Activated naive CD4-positive, alpha-beta T cell treated with anti-CD3 and anti-CD28 coated beads for 36 hours (primary cell): ENCODE measurements around the gene NGDN. TPM values are rescaled to one million over a fixed set of nuclear protein-coding genes. Genes with fewer than 3 reads are reported as not detected.

Experiments
- CTCF ChIA-PET: fragments of 350-600 bp; sonication (Branson Sonifier 250); formaldehyde crosslinking; loops from one replicate; lab custom pipeline; 2021; ENCODE audit warnings: antibody characterized with exemption; lab: Charles Lee
- DNase-seq: peaks from one replicate; pipeline ENCODE4 v3.0.0-alpha.2; 2020
- H3K27ac Mint-ChIP-seq: one replicate; pipeline ENCODE4 v1.8.0; 2021; ENCODE audit warnings: mild to moderate bottlenecking, mixed read lengths
- H3K27me3 Mint-ChIP-seq: one replicate; pipeline ENCODE4 v1.8.0; 2021; ENCODE audit warnings: low read depth, mixed read lengths
- H3K36me3 Mint-ChIP-seq: one replicate; pipeline ENCODE4 v1.8.0; 2021; ENCODE audit warnings: low read depth, mixed read lengths
- H3K4me1 Mint-ChIP-seq: one replicate; pipeline ENCODE4 v1.8.0; 2021; ENCODE audit warnings: low read depth, mixed read lengths
- H3K4me3 Mint-ChIP-seq: one replicate; pipeline ENCODE4 v1.8.0; 2021; ENCODE audit warnings: mild to moderate bottlenecking, moderate library complexity, mixed read lengths
- H3K9me3 Mint-ChIP-seq: one replicate; pipeline ENCODE4 v1.8.0; 2021; ENCODE audit warnings: mixed read lengths
- intact Hi-C: fragments of 100-400 bp; cut with micrococcal nuclease; formaldehyde crosslinking; loops from one replicate; pipeline ENCODE4 v1.15.1; 2023
- total RNA-seq, 2 experiments: library from RNA; stranded (reverse); gene quantifications; one replicate each; pipeline ENCODE4 v1.2.3, GENCODE V29; 2021

NGDN gene
- total RNA-seq, 2 experiments from 2014 or later, result 38.9 to 40.8 TPM

DNA sequence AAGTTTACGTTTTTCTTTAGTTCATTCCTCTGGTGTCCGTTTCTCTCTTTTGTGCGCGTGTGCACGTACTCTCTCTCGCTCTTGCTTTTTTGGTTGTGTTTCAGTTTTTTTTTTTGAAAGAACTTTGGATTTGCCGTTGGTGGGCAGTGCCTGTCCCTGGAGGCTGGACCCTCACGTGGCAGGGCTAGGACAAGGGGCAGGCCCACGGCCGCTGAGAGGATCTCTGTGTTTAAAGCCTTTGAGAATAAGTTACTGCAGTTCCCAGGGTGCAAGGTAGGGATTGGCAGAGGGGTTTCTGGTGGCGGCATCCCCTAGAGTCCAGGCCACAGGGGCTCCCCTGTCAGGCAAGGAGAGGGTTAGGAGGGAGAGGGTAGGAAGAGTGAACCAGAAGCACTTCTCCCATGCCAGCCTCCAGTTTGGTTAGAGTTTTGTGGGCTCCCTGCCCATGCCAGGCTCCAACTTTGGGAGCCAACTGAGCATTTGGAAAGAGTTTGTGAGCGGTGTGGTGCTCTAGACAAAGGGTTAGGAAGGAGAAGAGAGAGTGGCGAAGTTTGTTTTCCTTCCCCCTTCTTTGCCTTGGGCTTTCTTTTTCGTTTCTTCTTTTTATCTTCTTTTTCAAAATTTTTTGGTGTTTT is 51.5 kb downstream of the NGDN start:
- CTCF ChIA-PET, result interaction anchor here (1.2 kb wide), 1 partner anchor 12 kb away, joined by 4 read pairs; no protein-coding TSS in a partner anchor
- Mint-ChIP-seq H3K27me3 (no peaks in the 10 kb centered on the region), H3K27ac (no peak overlapping the region), H3K9me3 (no peaks in the 10 kb centered on the region), H3K36me3 (no peaks in the 10 kb centered on the region), H3K4me1 (no peaks in the 10 kb centered on the region), H3K4me3 (no peak overlapping the region)
- intact Hi-C loops, result no loop called here
- no peak for DNase-seq

DNA sequence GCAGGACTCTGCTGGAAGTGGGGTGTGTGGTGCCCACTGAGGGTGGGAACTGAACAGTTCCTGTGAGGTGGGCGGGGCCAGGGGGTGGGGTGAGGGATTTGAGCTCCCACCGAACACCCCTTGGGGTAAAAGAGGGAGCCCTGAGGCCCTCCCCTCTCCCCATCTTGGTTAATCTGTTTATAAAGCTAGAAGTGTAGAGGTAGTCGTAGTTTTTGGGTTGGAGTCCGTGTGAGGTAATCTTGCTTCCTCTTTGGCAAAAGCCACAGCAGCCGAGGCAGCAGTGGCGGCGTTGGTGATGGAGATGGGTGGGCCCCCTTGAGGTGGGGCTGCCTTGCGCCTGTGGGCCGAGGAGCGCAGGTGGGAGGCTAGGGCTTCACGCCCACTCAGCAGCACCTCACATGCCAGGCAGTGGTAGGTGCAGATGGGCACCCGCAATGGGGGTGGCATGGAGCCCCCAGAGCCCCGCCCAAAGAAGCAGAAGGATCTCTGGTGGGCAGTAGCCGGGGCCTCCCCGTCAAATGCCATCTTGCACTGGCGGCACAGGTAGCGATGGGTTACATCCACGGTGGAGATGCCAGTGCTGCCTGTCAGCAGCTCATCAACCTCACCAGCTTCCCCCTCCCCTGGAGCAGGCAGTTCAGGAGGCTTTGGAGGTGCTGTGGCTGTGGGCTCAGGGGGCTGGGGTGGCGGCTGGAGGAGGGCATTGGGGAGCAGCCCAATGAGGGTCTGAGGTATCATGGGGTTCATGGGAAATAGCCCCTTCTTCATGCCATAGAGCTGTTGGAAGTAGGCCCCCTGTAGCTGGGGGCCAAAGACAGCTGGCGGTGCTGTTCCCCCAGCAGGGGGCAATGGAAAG is 52.5 kb downstream of the NGDN start:
- Mint-ChIP-seq H3K9me3 (no peaks in the 10 kb centered on the region), H3K36me3 (no peaks in the 10 kb centered on the region), H3K27me3 (no peaks in the 10 kb centered on the region), H3K4me1 (no peaks in the 10 kb centered on the region), H3K4me3 (no peak overlapping the region), H3K27ac (no peak overlapping the region)
- DNase-seq, result no peak
- intact Hi-C loops, result no loop called here
- CTCF ChIA-PET, result interaction anchor here (1.2 kb wide), 1 partner anchor 13 kb away, joined by 4 read pairs; no protein-coding TSS in a partner anchor

DNA sequence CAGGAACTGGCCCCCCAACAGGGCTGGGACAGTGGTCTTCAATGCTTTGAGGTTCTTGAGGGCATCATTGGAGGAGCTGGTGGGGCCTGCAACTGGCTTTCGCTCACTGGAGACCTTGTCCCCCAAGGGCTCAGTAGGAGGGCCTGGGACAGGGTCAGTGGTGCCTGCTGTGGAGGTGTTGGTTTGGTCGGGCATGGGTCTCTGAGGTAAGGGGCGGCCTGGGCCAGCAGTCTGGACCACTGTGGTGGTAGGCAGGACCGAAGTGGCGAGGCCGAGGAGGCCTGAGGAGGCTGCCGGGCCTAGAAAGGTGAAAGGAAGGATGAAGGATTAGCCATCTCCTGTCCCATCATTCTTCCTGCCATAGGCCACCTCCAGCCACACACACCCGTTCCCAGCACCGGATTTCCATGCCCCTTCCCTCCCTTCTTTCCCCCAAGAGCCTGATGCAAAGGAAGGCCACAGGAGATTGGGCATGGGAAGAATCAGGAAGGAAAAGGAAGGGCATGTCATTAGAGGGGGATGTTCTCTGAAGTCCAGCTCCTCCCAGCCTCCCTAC is 53.2 kb downstream of the NGDN start:
- H3K27me3 Mint-ChIP-seq, result no peaks in the 10 kb centered on the region
- H3K4me1 Mint-ChIP-seq, result no peaks in the 10 kb centered on the region
- DNase-seq, result no peak
- H3K36me3 Mint-ChIP-seq, result no peaks in the 10 kb centered on the region
- CTCF ChIA-PET, result no interaction called here
- no peak overlapping the region for H3K4me3 Mint-ChIP-seq
- no peak overlapping the region for H3K27ac Mint-ChIP-seq
- intact Hi-C loops, result no loop called here
- no peaks in the 10 kb centered on the region for H3K9me3 Mint-ChIP-seq

DNA sequence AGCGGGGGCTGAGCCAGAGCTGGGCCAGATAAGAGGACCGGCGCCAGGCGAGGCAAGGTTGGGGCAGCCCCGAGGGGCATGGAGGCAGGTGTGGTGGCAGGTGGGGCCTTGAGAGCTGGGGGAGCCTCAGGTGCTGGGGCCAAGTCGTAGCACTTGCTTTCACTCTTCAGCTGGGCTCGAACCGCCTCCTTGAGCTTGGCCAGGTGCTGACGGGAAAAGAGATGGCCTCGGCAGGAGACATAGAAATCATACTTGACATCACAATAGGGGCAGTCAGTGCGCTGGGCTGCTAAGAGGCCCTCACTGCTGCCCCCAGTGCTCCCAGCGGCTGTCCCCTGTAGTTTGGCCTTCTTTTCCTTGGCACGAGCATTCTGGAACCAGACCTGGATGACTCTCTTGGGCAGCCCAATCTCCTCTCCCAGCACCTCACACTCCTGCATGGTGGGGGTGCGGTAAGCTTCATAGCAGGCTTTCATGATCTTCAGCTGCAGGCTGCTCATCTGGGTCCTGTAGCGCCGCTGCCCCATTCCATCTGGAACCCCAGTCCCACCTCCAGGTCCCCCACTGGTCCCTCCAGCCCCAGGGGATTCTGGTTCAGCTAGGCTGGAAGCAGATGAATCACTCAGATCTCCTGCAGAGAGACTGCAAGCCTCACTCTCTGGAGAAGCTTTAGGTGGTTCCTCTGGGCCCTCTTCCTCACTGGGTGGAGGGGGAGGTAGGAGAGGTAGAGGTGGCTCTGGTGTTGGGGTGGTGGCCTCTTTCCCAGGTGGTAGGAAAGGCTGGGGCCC is 53.9 kb downstream of the NGDN start:
- Mint-ChIP-seq H3K36me3 (no peaks in the 10 kb centered on the region), H3K4me1 (no peaks in the 10 kb centered on the region), H3K4me3 (no peak overlapping the region), H3K27me3 (no peaks in the 10 kb centered on the region), H3K27ac (no peak overlapping the region), H3K9me3 (no peaks in the 10 kb centered on the region)
- no peak for DNase-seq
- CTCF ChIA-PET, result no interaction called here
- intact Hi-C loops, result no loop called here

DNA sequence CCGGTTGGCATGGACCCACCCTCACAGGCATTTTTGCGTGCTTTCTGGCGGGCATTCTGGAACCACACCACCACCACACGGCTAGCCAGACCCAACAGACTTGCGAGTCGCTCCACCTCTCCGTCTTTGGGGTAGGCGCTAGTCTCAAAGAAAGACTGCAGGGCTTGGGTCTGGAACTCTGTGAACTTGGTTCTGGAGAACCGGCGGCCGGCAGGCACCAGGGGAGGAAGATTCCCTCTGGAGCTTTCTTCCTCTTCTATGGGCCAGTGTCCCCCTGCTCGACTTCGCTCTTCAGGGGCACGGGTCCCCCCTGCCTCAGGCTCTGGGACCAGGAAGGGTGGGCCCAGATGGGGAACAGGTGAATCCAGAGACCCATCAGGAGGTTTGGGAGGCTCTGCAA is 55.5 kb downstream of the NGDN start:
- CTCF ChIA-PET, result interaction anchor here (1.3 kb wide), 1 partner anchor 14 kb away, joined by 6 read pairs; no protein-coding TSS in a partner anchor
- no peaks in the 10 kb centered on the region for H3K4me1 Mint-ChIP-seq
- no peak overlapping the region for H3K27ac Mint-ChIP-seq
- no peak overlapping the region for H3K4me3 Mint-ChIP-seq
- H3K27me3 Mint-ChIP-seq, result no peaks in the 10 kb centered on the region
- H3K9me3 Mint-ChIP-seq, result no peaks in the 10 kb centered on the region
- intact Hi-C loops, result no loop called here
- H3K36me3 Mint-ChIP-seq, result no peaks in the 10 kb centered on the region
- no peak for DNase-seq

DNA sequence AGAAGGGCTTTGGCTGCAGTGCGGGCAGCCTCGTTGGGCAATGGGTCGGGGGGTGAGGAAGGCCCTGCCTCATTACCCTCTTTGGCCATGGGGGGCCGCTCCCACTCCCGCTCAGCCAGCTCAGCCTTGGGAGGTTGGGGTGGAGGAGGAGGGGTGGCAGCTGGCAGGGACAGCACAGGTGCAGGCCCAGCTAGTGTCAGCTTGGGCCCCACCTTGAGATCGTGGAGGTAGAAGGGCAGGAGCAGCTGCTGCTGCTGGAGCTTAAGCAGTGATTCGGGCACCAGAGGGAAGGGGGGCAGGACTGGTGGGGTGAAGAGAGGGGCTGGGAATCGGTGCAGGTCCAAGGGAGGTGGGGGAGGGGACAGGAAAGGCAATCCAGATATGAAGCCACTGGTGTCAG is 56.1 kb downstream of the NGDN start:
- CTCF ChIA-PET, result interaction anchor here (1.0 to 1.3 kb wide), 2 partner anchors 13 to 63 kb away, joined by 3 to 6 read pairs; no protein-coding TSS in a partner anchor
- Mint-ChIP-seq H3K36me3 (no peaks in the 10 kb centered on the region), H3K27ac (no peak overlapping the region)

More for the DNA sequence above, 56.1 kb downstream of the NGDN start:
- DNase-seq, result no peak
- Mint-ChIP-seq H3K4me3 (no peak overlapping the region), H3K27me3 (no peaks in the 10 kb centered on the region), H3K4me1 (no peaks in the 10 kb centered on the region), H3K9me3 (no peaks in the 10 kb centered on the region)
- intact Hi-C loops, result no loop called here

Other genes starting within 250 kb of the NGDN start
- not detected for gene RNF212B, start 231.8 kb upstream of the NGDN start, total RNA-seq
- 1 to 10 TPM; 6.3 to 7.8 TPM for gene HOMEZ, start 183.6 kb upstream of the NGDN start, total RNA-seq
- gene PPP1R3E, start 166.8 kb upstream of the NGDN start, total RNA-seq, result 10 to 100 TPM; 14.7 to 15.8 TPM
- gene BCL2L2, start 162.9 kb upstream of the NGDN start, total RNA-seq, result 1 to 10 TPM in 1 of 2 experiments, under 1 TPM in 1; 0.60 to 1.5 TPM
- 100 to 1,000 TPM; 194 to 204 TPM for gene PABPN1, start 148.2 kb upstream of the NGDN start, total RNA-seq
- 1 to 10 TPM; 3.5 to 4.8 TPM for gene SLC22A17, start 116.8 kb upstream of the NGDN start, total RNA-seq
- not detected for gene EFS, start 104.5 kb upstream of the NGDN start, total RNA-seq
- not detected for gene IL25, start 96.9 kb upstream of the NGDN start, total RNA-seq
- not detected for gene CMTM5, start 92.7 kb upstream of the NGDN start, total RNA-seq
- gene MYH6, start 61.4 kb upstream of the NGDN start, total RNA-seq, result not detected
- not detected for gene MYH7, start 34.0 kb upstream of the NGDN start, total RNA-seq
- under 1 TPM; 0.36 to 0.57 TPM for gene ZFHX2, start 82.1 kb downstream of the NGDN start, total RNA-seq
- gene THTPA, start 86.6 kb downstream of the NGDN start, total RNA-seq, result 1 to 10 TPM; 6.2 to 6.6 TPM
- gene AP1G2, start 98.1 kb downstream of the NGDN start, total RNA-seq, result 100 to 1,000 TPM; 205 to 216 TPM
- gene JPH4, start 109.1 kb downstream of the NGDN start, total RNA-seq, result under 1 TPM in 1 of 2 experiments, not detected in 1; 0.05 TPM
- gene DHRS2, start 166.7 kb downstream of the NGDN start, total RNA-seq, result under 1 TPM; 0.17 to 0.26 TPM